ENCODE measurements around the gene NDRG3. TPM values are rescaled to one million over a fixed set of nuclear protein-coding genes. Genes with fewer than 3 reads are reported as not detected.

The NDRG3 gene
- total and polyA plus RNA-seq, 2 experiments from 2014 or later: 31.1 to 43.4 TPM

DNA sequence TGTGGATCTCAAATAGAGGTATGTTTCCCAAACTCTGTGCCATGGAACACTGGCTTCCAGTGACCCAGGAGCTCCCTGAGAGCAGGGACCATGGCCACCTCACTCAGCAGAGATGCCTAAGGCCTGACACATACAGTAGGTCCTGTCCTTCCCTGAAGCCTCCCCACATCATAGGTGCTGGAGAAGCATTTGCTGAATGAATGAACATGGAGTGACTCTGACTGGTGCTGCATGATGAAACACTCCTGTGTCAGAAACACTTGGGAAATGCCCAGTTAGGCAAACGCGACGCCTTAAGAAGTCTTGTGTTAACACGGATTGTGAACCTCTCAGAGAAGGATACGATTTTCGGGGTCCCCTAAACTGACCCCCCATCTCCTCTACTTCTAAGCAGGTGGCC, 114.2 kb downstream of the NDRG3 start:
- H3K27me3 ChIP-seq: no peaks in the 10 kb centered on the region
- H3K36me3 ChIP-seq: no peaks in the 10 kb centered on the region
- TF ChIP-seq, protein P1, sequence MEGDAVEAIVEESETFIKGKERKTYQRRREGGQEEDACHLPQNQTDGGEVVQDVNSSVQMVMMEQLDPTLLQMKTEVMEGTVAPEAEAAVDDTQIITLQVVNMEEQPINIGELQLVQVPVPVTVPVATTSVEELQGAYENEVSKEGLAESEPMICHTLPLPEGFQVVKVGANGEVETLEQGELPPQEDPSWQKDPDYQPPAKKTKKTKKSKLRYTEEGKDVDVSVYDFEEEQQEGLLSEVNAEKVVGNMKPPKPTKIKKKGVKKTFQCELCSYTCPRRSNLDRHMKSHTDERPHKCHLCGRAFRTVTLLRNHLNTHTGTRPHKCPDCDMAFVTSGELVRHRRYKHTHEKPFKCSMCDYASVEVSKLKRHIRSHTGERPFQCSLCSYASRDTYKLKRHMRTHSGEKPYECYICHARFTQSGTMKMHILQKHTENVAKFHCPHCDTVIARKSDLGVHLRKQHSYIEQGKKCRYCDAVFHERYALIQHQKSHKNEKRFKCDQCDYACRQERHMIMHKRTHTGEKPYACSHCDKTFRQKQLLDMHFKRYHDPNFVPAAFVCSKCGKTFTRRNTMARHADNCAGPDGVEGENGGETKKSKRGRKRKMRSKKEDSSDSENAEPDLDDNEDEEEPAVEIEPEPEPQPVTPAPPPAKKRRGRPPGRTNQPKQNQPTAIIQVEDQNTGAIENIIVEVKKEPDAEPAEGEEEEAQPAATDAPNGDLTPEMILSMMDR (IDR thresholded peaks at IDR 0.05; ENCODE audit: low read depth, low read length): no peak
- H3K4me1 ChIP-seq (ENCODE audit: low read depth): no peaks in the 10 kb centered on the region
- no peaks in the 10 kb centered on the region for H3K9me3 ChIP-seq (ENCODE audit: low read depth)
- no peak overlapping the region for H3K27ac ChIP-seq
- DNase-seq (ENCODE audit: low read depth in 1 of 2, low spot score in 1 of 2): no peak
- no peak overlapping the region for H3K4me3 ChIP-seq

DNA sequence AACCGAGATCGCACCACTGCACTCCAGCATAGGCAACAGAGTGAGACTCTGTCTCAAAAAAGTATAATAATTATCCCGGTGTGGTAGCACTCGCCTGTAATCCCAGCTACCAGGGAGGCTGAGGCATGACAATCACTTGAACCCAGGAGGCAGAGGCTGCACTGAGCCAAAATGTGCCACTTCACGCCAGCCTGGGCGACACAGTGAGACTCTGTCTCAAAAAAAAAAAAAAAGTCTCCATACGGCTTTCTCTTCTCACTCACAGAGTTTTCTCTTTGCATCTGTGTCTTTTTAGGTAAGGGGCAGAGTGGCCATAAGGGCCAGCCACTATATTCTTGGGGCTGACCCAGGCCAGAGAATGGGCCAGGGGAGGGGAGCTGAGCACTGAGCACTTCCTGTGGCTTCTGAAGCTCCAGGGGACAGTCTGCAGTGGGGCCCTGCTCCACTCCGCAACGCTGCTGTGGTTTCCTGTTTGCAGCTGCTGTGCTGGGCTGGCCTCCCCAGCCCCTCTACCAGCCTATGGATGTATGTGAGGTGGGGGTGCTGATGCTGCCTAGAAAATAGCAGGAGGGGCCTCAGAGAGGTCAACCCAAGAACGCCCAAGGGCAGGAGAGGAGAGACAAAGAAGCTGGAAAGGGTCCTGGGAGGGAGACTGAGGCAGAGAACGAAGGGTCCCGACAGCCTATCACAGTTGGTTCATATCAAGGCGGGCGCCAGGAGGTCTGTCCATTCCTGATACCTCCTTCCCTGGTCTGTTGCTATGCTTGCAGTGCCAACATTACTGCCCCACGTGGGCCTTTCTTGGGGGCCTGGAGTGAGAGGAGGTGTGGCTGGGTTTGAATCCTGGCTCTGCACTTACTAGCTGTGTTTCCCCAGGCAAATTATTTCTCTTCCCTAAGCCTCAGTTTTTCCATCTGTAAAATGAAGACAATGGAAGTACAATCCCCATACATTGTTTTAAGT, 115.9 kb downstream of the NDRG3 start:
- TF ChIP-seq, protein P1 (IDR thresholded peaks at IDR 0.05; ENCODE audit: low read depth, low read length): no peak
- H3K9me3 ChIP-seq (ENCODE audit: low read depth): no peaks in the 10 kb centered on the region
- H3K27ac ChIP-seq: no peak overlapping the region
- no peak overlapping the region for H3K4me3 ChIP-seq
- H3K4me1 ChIP-seq (ENCODE audit: low read depth): no peaks in the 10 kb centered on the region
- H3K27me3 ChIP-seq: no peaks in the 10 kb centered on the region
- no peaks in the 10 kb centered on the region for H3K36me3 ChIP-seq
- peak in 1 of 2 donors; percentile 23 for DNase-seq (ENCODE audit: low read depth in 1 of 2, low spot score in 1 of 2)

DNA sequence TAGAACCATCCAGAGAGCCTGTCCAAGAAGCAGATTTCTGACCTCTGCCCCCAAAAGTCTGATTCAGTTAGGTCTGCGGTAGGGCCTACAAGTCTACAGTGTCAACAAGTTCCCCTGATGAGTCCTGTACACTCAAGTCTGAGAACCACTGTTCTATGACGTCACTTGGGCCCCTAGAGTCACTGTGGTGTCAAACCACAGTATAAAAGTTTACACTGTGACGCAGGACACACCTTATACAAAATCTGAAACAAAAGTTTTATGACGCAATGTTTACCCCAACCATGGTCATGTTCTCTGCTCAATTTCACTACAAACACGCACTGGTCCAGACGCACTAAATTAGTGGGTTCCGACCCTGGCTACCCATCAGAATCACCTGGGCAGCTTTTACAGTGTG, 117.8 kb downstream of the NDRG3 start:
- no peak overlapping the region for H3K4me3 ChIP-seq
- DNase-seq (ENCODE audit: low read depth in 1 of 2, low spot score in 1 of 2): no peak

DNA sequence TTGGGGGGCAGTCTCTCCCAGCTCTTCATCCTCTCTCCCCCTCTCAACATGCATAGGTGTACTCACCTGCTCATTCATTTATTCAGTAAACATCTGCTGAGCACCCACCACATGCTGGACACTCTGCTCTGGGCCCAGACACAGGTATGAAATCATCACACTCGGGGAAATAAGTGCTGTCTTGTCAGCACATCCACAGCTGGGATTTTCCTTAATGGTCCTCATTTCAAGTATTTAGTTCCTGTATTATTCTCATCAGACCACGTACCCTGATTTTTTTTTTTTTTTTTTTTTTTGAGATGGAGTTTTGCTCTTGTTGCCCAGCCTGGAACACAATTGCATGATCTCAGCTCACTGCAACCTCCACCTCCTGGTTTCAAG, 121.0 kb downstream of the NDRG3 start:
- Histone ChIP-seq H3K27me3 (no peaks in the 10 kb centered on the region), H3K4me1 (ENCODE audit: low read depth) (no peaks in the 10 kb centered on the region), H3K36me3 (no peaks in the 10 kb centered on the region), H3K4me3 (no peak overlapping the region), H3K9me3 (ENCODE audit: low read depth) (no peaks in the 10 kb centered on the region), H3K27ac (no peak overlapping the region)
- TF ChIP-seq, protein P1 (IDR thresholded peaks at IDR 0.05; ENCODE audit: low read depth, low read length): no peak
- no peak for DNase-seq (ENCODE audit: low read depth in 1 of 2, low spot score in 1 of 2)

More for the DNA sequence above, 117.8 kb downstream of the NDRG3 start:
- Histone ChIP-seq H3K27ac (no peak overlapping the region), H3K9me3 (ENCODE audit: low read depth) (no peaks in the 10 kb centered on the region), H3K4me1 (ENCODE audit: low read depth) (no peaks in the 10 kb centered on the region), H3K27me3 (no peaks in the 10 kb centered on the region), H3K36me3 (no peaks in the 10 kb centered on the region)
- TF ChIP-seq, protein P1 (IDR thresholded peaks at IDR 0.05; ENCODE audit: low read depth, low read length): no peak

DNA sequence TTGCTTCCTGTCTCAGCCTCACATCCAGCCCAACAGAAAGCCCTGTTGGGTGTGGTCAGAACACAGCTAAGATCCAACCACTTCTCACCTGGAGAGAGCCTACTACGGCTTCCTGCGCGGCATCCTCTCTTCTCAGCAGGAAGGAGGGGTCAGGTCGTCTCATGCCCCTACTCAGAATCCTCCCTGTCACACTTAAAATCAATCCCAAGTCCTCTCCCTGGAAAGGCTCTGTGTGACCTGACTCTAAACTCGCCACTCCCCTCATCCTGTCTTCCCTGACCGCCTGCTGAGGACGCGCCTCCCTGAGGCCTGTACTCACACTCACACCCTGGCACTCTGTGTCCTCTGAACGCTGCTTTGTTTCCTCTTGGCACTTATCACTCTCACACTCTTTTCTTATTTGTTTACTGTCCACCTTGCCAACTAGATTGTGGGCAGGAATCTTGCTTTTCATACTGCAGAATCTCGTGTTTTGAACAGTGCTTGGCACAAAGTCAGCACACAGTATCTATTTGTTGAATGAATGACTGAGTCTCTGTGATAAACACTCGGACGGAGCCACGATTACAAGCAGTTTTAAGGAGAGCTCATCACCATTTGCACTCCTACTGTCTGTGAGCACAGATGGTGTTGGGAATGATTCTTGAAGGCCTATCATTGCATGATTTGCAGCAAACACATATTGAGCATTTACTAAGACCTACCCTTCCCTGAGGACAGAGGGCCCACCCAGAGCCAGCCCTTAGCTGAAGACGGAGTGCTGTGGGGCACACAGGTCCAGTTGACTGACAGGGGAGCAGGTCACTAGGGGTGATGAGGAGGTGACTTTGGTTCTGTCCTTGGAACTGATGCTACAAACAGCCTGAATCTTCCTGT, 121.6 kb downstream of the NDRG3 start:
- TF ChIP-seq, protein P1 (IDR thresholded peaks at IDR 0.05; ENCODE audit: low read depth, low read length): peak; percentile 6
- Histone ChIP-seq H3K9me3 (ENCODE audit: low read depth) (no peaks in the 10 kb centered on the region), H3K4me3 (no peak overlapping the region), H3K4me1 (ENCODE audit: low read depth) (no peaks in the 10 kb centered on the region), H3K27ac (peak overlapping the region; percentile 32), H3K27me3 (no peaks in the 10 kb centered on the region), H3K36me3 (no peaks in the 10 kb centered on the region)
- peak in 1 of 2 donors; percentile 18 for DNase-seq (ENCODE audit: low read depth in 1 of 2, low spot score in 1 of 2)

All from cardiac muscle cell (in vitro differentiated cells and primary cell).